Measurements from ENCODE around the gene ALDOB.

- TF ChIP-seq CTCF (IDR thresholded peaks at IDR 0.05) (no peak), REST (IDR thresholded peaks at IDR 0.05; ENCODE audit: insufficient read depth in 1 of 2, low read depth in 2 of 2, low read length in 1 of 2) (no peak), POLR2AphosphoS5 (IDR thresholded peaks at IDR 0.05; ENCODE audit: low read depth, low read length) (no peak), SIN3A (IDR thresholded peaks at IDR 0.05; ENCODE audit: borderline replicate concordance, insufficient read depth, low read depth, low read length) (no peak)
These were observed at the start of gene ALDOB for GRCh38 chr9:101435601-101436079.

All from Panc1 (cell line).